ENCODE measurements around the gene ZNF292.
"Not testable (repeated sequence)": the region's sequence is repeated elsewhere in the genome, so short reads cannot be mapped to it uniquely, and the experiment has no call there.

The ZNF292 gene

DNA sequence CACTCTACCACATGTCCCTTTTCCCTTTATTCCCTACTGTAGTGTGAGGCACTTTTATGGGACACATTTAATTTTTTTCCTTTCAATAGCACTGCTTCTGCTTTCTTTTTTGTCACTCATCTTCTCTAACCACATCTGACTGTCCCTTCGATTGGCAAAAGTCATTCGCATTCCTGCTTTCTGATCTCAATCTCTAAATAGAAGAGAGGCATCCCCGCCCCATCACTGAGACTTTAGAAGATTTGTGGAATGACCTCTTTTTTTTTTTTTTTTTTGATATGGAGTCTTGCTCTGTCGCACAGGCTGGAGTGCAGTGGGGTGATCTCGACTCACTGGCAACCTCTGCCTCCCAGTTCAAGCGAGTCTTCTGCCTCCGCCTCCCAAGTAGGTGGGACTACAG lies 9.1 kb downstream of the ZNF292 start:
- no peak for DNase-seq

DNA sequence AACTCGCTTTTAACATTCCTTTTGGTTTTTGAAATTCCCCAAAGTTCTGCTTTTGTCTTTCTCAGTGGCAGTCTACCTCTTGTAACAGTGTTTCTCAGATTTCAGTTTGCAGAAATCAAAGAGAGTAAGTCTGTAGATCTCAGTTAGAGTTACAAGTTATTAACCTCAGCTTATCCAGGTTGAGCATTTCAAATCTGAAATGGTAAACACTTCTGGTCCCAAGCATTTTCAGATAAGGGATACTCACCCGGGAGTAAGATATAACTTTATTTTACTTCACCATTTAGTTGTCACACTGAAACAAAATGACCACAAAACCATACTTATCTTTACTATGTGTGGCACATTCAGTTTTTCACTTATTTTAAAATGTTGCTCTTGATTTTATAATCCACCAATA lies 9.8 kb downstream of the ZNF292 start:
- no peak for DNase-seq

DNA sequence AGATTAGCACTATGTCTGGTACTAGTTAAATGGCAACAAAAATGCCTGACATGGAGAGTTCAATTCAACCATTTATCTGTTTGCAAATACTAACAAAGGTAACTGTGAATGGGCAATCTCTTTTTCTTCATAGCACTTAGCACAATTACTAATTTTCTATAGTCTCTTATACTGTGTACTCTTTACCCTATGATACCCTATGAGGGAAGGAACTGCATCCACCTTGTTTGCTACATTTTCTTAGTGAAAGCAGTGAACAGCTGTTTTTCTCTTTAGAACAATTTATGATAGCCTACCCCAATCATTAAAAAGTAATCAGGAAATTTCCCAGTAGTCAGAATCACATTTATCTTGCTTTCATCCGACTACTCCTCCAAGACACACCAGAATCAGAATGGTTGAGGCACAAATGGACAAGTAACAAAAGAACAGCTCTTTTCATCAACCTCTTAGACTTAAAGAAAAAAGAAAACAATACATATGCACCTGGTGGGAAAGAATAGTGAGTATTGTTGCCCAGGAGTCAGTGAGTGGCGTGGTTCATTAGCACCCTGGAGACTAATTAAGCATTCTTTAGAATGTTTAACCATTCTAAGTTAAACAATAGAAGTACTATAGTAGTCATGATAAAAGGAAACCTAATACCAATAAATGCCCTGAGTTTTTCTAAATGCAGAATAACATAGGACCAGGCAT lies 16.7 kb downstream of the ZNF292 start:
- no peak for DNase-seq

DNA sequence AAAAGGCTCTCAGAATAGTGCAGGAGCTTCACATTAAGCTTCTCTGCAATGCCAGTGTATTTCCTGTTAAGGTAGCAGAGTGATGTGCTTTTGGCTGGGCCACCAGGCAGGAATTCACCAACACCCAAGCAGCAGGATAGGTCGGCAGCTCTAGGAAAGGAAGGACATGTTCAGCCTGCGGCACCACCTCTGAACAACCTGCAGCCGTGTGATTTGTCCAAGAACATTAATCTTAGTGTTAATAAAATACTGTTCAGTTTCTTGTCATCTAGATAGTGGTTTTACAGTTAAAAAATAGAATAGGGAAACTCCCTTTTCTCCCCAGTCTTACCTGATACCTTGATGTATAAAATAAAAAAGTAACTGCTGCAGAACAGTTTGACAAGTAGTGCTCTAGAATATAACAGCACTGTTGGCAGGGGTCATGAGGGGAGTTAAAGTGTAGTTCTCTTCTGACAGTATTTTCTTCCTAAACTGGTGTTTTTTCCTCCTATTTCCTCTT lies 18.8 kb downstream of the ZNF292 start:
- no peak for DNase-seq

DNA sequence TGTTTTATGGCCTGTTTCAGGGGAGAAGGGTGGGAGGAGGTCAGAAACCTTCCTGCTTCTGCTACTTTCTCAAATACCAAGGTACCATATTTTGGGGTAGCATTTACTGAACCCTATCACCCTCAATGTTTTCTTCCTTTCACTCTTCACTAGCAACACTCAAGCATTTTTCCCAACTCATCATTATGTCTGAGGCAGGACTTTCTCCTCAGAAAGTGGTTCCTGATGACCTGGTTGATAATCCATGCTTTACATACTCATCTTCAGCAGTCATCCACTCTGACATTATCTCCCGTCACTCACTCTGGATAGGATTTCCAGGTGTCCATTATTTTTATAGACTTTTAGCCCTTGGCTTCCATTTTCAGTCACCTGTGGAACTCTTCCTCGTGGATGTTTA lies 21.1 kb downstream of the ZNF292 start:
- no peak for DNase-seq

DNA sequence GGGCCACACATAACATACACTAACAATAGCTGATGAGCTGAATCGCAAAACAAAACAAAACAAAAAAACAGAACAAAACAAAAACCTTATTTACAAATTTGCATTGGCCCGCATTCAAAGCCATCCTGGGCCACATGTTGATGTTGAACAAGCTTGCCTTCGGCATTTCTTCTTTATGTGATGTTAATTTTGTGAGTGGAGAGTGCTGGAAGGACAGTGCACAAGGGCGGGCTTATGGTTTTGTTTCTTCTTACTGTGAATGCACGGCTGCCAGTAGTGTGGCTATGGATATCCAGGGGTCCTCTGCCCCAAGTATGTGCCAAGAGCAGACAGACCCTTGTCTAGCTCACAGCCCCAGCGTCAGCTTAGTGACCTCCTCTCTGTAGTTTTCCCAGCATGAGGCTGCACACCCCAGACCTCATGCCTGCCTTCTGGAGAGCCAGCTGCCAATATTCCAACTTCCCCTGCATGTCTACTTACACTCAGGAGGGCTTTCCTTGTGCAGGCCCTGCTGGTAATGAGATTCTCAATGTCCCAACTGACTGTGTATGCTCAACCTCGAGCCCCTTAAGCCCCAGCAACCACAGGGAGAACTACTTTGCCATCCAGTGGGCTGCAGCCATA lies 24.9 kb downstream of the ZNF292 start:
- DNase-seq: no peak

DNA sequence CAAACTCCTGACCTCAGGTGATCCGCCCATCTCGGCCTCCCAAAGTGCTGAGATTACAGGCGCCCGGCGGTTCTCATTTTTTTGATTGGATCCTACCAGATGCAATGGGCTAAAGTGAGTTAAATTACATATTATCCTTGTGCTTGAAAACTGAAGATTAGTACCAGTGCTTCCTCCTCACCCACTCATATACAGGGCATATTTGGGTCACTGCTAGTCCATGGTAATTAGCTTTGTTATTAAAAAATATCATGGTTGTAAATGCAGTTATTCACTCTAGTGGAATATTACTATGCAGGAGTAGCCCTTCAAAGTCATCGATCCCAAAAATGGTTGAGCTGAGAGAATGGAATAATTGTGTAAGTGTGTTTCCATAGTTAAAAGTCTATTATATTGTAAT lies 26.5 kb downstream of the ZNF292 start:
- DNase-seq: no peak

DNA sequence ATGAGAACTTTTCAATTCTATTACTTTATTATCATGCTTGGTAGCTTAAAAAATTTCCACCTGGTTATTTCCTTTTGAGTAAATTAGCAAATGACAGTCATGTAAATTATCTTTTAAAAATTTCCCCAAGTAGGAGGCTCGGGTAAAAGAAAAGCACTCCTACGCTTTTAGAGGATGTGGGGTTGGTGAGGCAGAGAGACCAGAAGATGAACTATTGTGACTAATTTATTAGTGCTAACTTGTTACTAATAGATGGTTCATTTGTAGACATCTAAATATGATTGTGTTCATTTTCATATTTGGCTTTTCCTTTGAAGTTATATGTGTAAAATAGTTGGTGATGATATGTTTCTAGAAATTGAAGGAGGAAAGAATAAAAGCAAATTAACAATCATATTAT lies 27.0 kb downstream of the ZNF292 start:
- no peak for DNase-seq

DNA sequence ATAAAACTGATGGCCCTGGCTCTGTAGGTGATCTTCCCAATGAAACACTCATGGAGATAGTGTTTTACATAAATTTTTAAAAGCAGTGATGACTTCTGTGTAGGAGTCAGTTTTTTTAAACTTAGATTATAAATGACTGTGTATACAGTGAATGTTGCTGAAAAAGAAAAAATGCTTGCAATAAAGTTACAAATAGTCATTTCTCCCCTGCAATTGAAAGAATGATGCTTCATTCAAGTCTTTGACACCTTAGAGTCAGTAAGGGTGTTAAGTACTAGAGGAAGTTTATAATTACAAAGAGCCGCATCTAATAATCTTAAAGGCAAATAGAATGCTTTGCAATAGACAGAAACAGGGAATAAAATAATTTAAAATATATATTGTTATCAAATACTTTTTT lies 27.6 kb downstream of the ZNF292 start:
- no peak for DNase-seq

DNA sequence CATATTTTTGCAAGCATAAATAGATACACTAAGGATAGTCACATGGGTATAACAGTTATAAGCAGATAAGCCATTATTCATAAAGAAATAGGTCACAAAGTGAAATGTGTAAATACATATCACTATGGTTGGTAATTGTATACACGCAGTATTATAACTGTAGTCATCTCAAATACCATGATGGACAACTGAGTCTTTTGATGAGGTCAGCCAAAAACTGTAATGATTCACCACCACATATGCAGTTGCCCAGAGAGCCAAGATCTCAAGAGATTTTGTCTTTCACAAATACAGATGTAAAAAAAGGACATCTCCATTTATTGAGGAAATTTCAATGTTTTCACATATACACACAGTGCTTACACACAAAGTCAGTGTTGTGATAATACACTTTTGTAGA lies 28.3 kb downstream of the ZNF292 start:
- DNase-seq: no peak

DNA sequence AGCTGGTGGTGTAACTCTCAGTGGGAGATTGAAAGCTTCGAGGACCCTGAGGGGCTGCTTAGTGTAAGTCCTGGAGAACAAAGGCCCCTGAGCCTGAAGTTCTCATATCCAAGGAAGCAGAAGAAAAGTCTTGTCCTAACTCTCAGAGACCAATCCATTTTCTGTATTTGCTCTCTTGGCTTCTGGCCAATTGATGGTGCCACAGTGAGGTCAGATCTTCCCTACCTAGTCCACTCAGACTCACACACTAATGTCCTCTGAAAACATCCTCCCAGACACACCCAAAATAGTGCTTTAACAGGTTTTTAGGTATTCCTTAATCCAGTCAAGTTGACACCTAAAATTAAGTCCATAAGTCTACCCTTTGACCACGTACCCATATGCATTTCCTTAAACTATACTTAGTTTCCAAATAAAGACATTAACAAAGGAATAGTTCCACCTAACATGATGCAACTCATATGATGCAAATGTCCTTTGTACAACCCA lies 29.4 kb downstream of the ZNF292 start:
- no peak for DNase-seq

DNA sequence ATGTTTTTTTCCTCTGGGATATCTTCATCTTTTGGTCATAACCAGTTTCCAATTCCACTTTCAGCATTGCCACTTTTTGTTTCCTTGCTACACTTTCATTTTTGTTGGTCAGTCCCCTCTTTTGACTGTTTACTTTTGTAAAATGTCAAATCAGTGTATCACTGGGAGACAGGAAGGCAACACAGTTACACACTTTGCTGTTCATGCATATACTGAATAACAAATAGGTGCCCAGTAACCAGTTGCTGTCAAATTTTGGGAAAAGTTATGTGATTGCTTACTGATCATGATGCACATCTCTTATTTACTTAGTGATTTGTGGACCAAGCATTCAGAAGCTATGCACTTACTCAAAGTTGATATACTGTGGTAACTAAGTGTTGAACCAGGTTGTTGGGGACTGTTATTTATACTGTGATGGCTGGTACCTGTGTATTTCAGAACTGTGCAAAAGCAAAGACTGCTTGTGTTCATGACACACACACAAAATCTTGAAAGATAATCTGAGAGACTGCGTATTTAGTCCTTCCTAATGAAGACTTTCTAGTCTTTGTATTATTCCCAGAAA lies 41.0 kb downstream of the ZNF292 start:
- DNase-seq: no peak

DNA sequence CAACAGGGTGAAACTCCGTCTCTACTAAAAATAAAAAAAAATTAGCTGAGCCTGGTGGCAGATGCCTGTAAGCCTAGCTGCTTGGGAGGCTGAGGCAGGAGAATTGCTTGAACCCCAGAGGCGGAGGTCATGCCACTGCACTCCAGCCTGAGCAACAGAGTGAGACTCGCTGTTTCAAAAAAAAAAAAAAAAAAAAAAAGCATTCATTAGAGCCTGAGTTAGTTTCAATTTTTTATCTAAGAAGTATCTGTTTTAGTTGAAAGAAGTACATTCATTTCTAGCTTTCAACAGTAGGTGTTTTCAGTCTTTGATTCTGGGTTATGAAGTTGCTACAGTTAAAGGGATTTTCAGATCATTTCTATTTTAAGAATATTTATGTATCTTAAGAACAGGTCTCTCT lies 42.2 kb downstream of the ZNF292 start:
- DNase-seq: no peak

DNA sequence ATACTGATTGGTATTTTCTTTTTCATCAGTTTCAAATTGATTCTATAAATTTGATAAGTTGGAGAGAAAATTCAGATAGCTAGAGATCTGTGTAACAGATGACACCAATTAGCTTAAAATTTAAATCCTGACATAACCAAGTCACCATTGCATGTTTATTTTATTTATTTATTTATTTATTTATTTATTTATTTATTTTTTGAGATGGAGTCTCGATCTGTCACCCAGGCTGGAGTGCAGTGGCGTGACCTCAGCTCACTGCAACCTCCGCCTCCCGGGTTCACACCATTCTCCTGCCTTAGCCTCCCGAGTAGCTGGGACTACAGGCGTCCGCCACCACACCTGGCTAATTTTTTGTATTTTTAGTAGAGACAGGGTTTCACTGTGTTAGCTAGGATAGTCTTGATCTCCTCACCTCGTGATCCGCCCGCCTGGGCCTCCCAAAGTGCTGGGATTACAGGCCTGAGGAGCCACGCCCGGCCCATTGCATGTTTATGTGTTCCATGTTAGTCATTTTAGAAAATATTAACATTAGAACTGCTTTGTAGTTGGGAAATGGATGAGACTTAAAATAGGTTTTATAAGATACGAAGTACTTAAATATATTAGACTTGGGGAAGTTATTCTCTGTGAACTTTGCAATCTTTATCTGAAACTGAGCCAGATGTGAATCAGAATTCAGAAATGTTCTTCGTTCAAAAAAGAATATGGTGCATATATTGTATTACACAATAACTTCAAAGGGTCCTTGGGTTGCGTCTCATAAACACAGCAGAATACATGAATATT lies 42.9 kb downstream of the ZNF292 start:
- not testable (repeated sequence) for DNase-seq

DNA sequence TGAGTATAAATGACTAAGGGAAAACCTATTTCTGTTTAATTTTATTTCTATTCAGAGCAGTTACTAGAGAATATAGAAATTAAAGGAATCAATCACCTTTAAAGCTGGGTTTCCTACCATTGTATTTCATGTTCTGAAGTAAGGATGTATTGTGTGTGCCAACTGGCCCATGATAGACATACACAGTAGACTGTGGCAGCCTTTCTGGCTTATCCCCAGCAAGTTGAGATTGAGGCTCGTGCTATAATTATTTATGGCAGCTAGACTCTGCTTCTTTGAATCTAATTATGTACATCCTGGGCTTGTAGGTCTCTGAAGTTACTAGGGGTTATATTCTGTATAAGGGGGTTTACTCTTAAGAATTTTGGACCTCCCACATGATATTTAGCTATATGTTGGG lies 44.4 kb downstream of the ZNF292 start:
- no peak for DNase-seq

DNA sequence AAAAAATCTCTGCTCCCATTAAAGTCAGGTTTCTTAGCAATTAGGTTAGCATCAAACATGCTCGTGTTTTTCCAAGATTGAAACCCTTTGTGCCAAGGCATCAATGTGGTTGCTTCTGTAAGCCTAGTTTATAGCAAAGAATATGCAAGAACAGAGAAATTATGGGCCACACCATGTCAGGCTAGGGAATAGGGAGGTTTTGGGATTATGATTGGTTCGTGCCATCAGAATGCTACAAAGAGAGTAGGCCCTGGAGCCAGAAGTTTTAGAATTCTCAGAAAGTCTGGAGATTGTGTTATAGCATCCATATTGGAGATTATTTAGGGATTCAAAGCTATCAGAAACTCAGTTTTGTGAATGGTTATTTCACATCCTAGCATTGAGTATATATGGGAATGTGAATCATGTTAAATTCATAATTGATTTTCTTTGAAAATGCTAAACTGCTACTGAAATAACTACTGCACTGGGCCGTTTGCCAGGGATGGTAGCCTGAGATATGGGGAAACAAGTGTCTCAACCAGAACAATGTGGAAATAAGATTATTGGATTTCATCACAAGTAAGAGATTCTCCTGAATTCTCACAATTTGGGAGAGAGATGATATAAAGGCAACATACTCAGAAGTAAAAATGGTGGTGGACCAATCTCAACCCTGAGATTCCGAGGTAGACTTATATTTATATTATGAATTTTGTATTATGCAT lies 45.3 kb downstream of the ZNF292 start:
- DNase-seq: no peak

DNA sequence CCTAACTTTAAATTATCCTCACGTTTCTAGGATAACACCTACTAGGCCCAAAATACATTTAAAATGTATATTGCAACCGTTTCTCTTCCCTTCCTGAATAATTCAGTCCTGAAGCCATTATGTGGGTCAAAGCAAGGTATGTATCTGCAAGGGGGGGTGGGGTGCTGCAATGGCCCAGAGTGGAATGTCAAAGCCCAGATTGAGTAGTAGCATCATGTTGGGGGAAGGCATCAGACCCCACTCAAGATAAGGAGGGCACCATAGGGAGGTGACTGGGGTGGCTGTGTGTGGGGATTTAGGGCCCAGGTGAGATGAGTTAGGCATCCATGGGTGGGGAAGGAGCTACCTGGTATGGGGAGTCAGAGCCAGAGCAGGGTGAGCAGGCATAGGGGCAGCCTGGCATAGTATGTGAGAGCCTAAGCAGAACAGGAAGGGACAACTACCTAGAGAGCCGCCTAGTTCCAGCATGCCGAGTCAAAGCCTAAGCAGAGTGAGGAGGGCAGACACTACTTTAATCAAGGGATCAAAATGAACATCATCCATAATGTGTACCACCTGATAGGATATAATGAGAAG lies 48.2 kb downstream of the ZNF292 start:
- DNase-seq: no peak

DNA sequence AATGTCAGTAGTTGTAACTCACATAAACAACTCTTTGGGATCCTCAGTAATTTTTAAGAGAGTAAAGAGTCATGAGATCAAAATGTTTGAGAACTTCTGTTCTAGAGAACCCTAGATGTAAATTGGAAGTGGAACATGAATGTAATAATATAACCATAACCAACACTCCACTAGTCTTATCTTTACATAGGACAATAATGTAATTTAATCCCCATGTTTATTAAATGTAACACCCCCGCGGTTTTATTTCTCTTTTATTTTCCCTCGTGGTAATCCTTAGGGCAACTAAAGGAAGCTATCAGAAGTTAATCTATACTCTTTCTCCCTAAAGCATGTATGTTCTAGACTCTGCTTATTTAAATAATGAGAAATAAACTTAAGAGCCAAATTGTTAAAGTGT lies 54.4 kb downstream of the ZNF292 start:
- no peak for DNase-seq

DNA sequence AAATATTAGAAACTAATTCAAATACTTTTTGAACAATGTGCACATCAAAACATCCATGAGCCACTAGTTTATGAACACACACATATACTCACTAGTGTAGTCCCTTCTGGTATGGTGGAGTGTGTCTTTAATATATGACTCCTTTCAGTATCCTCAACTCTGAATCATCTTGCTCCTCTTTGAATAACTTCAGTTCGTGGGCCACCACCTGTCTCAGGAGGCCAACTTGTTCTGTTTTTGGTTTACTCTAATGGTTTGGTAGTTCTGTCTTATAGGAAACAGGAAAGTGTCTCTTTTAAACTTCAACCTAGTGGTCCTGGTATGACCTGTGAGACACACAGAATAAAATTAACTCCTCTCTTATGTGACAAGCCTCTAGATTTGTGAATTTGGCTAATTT lies 55.6 kb downstream of the ZNF292 start:
- DNase-seq: no peak

DNA sequence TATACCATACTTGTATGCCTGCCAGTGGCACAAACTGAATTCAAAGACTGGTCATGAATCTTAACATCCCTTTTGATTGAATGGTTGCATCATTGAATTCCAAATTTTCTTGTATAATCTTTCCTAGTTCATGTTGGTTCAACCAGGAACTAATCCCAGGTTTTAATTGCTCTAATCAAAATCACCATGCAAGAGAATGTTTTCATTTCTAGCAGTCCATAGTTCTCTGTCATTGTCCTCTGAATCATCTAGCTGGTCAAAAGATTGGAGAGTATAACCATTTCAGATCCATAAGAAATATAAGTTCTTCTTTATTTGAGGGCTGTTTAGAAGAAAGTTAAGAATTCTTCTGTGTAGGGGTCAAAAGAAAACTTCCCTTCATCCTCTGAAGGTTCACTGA lies 57.2 kb downstream of the ZNF292 start:
- DNase-seq: no peak

DNA sequence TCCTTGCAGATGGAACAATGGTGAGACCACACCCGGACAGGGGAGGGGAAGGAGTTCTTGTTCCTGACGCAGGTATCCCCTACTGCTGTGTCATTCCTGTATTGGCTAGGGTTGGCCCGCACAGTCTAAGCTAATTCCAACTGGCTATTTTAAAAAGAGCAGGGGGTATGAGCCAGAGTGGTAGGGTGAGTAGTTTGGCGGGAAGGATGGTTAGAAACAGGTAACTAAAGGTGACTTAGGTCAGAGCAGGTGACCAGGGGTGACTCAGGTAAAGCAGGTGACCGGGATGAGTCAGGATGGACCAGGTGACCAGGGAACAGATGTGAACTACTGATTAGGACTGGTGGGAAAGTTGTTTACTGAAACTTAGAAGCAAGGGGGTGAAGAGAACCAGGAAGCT lies 58.0 kb downstream of the ZNF292 start:
- no peak for DNase-seq

DNA sequence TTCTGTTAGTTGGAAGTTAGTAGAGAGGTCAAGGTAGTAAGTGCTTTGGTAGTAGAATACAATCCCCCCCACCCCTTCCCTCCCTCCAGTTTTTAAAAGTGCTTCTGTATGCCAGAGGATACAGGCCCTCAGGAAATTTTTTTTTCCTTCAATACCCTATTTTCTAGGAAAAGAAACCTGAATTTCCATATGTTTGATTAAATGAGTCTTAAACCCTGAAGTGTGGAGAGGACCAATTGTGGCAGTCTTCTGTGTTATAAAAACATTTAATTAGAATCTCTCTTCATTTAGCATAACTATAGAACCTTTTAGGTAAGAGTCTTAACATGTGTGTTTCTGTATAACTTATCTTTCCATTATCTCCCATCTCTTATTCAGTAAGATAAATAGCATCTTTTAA lies 59.5 kb downstream of the ZNF292 start:
- DNase-seq: no peak

DNA sequence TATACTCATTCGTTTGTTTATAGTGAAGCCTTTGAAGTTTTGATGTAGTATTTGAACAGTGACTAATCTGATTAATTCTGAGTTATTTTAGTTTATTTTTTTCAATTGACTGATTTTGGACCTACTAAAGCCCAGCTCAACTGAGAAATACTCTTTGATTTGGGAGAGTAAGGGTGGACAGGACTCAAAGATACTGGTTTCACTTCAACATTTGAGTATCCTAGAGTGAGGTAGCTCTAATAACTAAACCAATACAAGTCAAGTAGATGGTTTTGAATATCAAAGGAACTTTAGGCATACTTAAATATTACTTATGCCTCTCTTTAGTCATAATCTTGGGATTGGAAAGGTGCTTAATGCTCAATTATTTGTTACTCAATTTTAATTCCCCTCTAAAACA lies 65.6 kb downstream of the ZNF292 start:
- no peak for DNase-seq

Data from NCI-H510A (cell line).